Adrenal gland (tissue), 12 donors: Measurements from ENCODE around the gene KYAT1. TPM values are rescaled to one million over a fixed set of nuclear protein-coding genes. Genes with fewer than 3 reads are reported as not detected.
A peak's percentile ranks its signal among the peaks of the same experiment; 100 is the strongest.
"Not testable (repeated sequence)": the region's sequence is repeated elsewhere in the genome, so short reads cannot be mapped to it uniquely, and the experiment has no call there.

Experiments used
- DNase-seq, 7 donors: peaks; one replicate each; pipeline ENCODE4 v3.0.0-alpha.2; 2019 to 2020
- H3K27ac ChIP-seq, 5 donors: fragments of 200-600 bp; sonication (generic) in 4 of 5; 1 replicate in 3 of 5; 2 replicates in 2 of 5; pipeline versions ENCODE4 v1.5.1 to v1.8.0; 2016 to 2020; ENCODE audit warnings: mild to moderate bottlenecking in 1 of 5
- H3K27me3 ChIP-seq: fragments of 200-600 bp; 2 replicates; pipeline ENCODE4 v1.8.0; 2021
- H3K36me3 ChIP-seq, 2 donors: fragments of 200-600 bp; replicated peaks in 1 of 2; 1 replicate in 1 of 2; 2 replicates in 1 of 2; pipeline versions ENCODE4 v1.5.1 to v1.8.0; 2018 to 2022
- H3K4me1 ChIP-seq, 2 donors: fragments of 200-600 bp; replicated peaks in 1 of 2; 1 replicate in 1 of 2; 2 replicates in 1 of 2; pipeline versions ENCODE4 v1.5.1 to v1.8.0; 2018 to 2021
- H3K4me3 ChIP-seq, 4 donors: fragments of 200-600 bp; sonication (generic) in 3 of 4; one replicate each; pipeline ENCODE4 v1.5.1; 2016 to 2018
- H3K9me3 ChIP-seq, 3 donors: fragments of 200-600 bp; sonication (generic) in 1 of 3; replicated peaks in 1 of 3; 1 replicate in 2 of 3; 2 replicates in 1 of 3; pipeline versions ENCODE4 v1.5.1 to v1.8.0; 2016 to 2021
- POLR2A ChIP-seq, 2 donors: fragments of 450-650 bp; IDR thresholded peaks; one replicate each; pipeline ENCODE4 v1.6.1; 2017; ENCODE audit warnings: antibody characterized with exemption in 2 of 2, mild to moderate bottlenecking in 2 of 2, moderate library complexity in 1 of 2
- WGBS, 4 donors: extraction: QIAGEN DNeasy Blood & Tissue Kit in 2 of 4; methylation state at CpG; one replicate each; pipeline versions ENCODE4 v1.1.5 to v1.1.7; 2013 to 2017; 5-methylcytosine and 5-hydroxymethylcytosine counted together
- intact Hi-C, 2 donors: fragments of 100-400 bp; cut with DNase I; formaldehyde crosslinking; loops; one replicate each; pipeline versions ENCODE4 v1.14.1 to v1.15.0; 2022 to 2023
- polyA plus RNA-seq, 3 donors: library from polyadenylated mRNA; stranded (reverse); fragments of 200-250 nt in 2 of 3; fragments of 350-450 nt in 1 of 3; fragmentation: Illumina TruSeq in 1 of 3; extraction: RNeasy Lipid Tissue Mini Kit (QIAGEN cat#74804) in 1 of 3; gene quantifications; one replicate each; pipeline ENCODE4 v1.2.3, GENCODE V29; 2013 to 2014
- total RNA-seq, 9 donors: library from RNA; depleted of rRNA in 4 of 9; stranded (reverse); fragments of >200 nt in 4 of 9; fragments of 120-200 nt in 1 of 9; fragmentation: NEBNext Ultra II Directional in 1 of 9; extraction: Animal tissue kit (Norgen Biotek cat#: 25700) in 1 of 9; gene quantifications; one replicate each; pipeline versions ENCODE4 v1.1.0 to v1.2.4, GENCODE V29; 2013 to 2023
- TF ChIP-seq, protein P1 (sequence below), 6 experiments: fragments of 450-650 bp in 4 of 6; fragments of 200-600 bp in 2 of 6; sonication (generic) in 1 of 6; IDR thresholded peaks; 1 replicate in 5 of 6; 2 replicates in 1 of 6; pipeline versions ENCODE4 v1.5.1 to v1.8.0; 2016 to 2021; ENCODE audit warnings: antibody characterized with exemption in 6 of 6, mild to moderate bottlenecking in 2 of 6, moderate library complexity in 1 of 6
- donor health status: healthy with polysubstance abuse.
- donor health status: Bipolar disorder and iron deficiency.
- donor health status: DM: yes; HTN: yes; CAD: no.
- donor health status: DM: no; HTN: no; CAD: no.
- donor health status: DM: no; HTN: no; CAD: no.
- donor health status: DM: yes; HTN: yes; CAD: no.

Gene KYAT1
- total and polyA plus RNA-seq, 12 donors, result 3.5 to 10.3 (median 7.2) TPM

DNA sequence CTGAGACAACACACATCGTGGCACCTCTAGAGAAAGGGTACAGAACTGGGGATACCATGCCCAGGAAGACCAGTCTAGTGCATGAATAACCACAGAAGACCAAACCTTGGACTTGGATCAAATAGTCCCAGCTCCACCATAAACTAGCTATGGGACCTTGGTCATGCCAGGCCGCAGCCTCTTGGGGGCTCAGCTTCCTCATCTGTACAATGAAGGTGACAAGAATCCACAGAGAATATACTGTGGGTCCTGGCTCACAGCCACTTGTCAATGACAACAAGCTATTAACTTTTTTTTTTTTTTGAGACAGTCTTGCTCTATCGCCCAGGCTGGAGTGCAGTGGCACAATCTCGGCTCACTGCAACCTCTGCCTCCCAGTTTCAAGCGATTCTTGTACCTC is 3.9 kb downstream of the KYAT1 start:
- Histone ChIP-seq H3K36me3 (no peaks in the 10 kb centered on the region), H3K9me3 (no peaks in the 10 kb centered on the region), H3K4me1 (peaks cover 0 to 6% of the 10 kb centered on the region in 2 donors), H3K27ac (no peak overlapping the region), H3K4me3 (no peak overlapping the region), H3K27me3 (no peaks in the 10 kb centered on the region)
- no peak for DNase-seq
- 80 to 88% (median 86%) methylated on average over 5 of the region's 5 CpGs for WGBS, 4 donors
- TF ChIP-seq, protein P1, sequence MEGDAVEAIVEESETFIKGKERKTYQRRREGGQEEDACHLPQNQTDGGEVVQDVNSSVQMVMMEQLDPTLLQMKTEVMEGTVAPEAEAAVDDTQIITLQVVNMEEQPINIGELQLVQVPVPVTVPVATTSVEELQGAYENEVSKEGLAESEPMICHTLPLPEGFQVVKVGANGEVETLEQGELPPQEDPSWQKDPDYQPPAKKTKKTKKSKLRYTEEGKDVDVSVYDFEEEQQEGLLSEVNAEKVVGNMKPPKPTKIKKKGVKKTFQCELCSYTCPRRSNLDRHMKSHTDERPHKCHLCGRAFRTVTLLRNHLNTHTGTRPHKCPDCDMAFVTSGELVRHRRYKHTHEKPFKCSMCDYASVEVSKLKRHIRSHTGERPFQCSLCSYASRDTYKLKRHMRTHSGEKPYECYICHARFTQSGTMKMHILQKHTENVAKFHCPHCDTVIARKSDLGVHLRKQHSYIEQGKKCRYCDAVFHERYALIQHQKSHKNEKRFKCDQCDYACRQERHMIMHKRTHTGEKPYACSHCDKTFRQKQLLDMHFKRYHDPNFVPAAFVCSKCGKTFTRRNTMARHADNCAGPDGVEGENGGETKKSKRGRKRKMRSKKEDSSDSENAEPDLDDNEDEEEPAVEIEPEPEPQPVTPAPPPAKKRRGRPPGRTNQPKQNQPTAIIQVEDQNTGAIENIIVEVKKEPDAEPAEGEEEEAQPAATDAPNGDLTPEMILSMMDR (IDR thresholded peaks at IDR 0.05), result no peak
- no peak for TF ChIP-seq POLR2A (IDR thresholded peaks at IDR 0.05)
- intact Hi-C loops, result no loop called here

- H3K27me3 ChIP-seq, H3K27ac ChIP-seq, H3K4me1 ChIP-seq, H3K4me3 ChIP-seq, H3K36me3 ChIP-seq, DNase-seq, intact Hi-C loops, H3K9me3 ChIP-seq: not testable (repeated sequence)
- WGBS, 4 donors, result 83 to 90% (median 86%) methylated on average over 7 of the region's 7 CpGs
These were observed 10.8 kb downstream of the KYAT1 start for GRCh38 chr9:128870941-128871265.

DNA sequence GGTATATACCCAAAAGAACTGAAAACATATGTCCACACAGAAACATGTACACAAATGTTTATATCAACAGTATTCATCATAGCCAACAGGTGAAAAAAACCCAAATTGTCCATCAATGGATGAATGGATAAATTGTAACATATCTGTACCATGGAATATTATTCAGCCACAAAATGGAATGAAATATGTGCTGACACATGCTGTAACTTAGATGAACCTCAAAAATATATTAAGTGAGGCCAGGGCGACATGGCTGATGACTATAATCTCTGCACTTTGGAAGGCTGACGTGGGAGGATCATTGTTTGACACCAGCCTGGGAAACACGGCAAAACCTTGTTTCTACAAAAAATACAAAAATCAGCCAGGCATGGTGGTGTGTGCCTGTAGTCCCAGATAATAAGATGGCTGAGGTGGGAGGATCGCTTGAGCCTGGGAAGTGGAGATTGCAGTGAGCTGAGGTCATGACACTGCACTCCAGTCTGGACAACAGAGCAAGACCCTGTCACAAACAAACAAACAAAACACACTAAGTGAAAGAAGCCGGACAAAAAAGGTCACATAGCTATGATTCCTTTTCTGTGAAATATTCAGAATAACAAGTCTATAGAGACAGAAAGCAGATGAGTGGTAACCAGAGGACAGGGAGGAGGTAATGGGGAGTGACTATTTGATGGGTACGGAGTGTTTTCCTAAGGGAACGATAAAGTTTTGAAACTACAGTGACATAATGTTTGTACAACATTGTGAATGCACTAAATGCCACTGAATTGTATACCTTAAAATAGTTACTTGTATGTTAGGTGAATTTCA is 11.4 kb downstream of the KYAT1 start:
- Histone ChIP-seq H3K36me3 (no peaks in the 10 kb centered on the region), H3K4me3 (no peak overlapping the region), H3K4me1 (no peaks in the 10 kb centered on the region), H3K9me3 (no peaks in the 10 kb centered on the region), H3K27ac (no peak overlapping the region), H3K27me3 (no peaks in the 10 kb centered on the region)
- intact Hi-C loops, result no loop called here
- no peak for DNase-seq
- no peak for TF ChIP-seq POLR2A (IDR thresholded peaks at IDR 0.05)
- TF ChIP-seq, protein P1 (IDR thresholded peaks at IDR 0.05), result no peak
- 78 to 86% (median 81%) methylated on average over 7 of the region's 7 CpGs for WGBS, 4 donors

DNA sequence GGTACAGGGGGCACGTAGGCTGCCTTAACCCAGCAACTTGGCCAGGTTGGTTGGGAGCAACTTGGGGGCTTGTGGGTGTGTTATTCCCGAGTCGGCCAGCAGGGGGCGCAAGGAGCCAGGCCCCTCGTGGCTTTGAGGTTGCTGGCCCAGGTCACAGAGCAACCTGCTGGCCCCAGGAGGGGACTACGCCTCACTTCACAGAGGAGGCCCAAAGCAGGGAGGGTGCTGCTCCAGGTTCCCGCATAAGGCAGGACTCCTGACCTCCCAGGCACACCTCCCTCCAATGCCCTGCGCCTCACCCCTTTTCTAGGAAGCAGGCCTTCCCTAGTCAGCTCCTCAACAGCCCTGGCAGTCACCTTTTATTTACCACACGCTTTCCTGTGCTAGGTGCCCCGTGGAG is 18.1 kb downstream of the KYAT1 start:
- intact Hi-C loops, result loop anchor here (2.0 to 5.0 kb wide), 2 partner anchors 63 to 64 kb away; no protein-coding TSS in a partner anchor
- no peaks in the 10 kb centered on the region for H3K27me3 ChIP-seq

More for the DNA sequence above, 18.1 kb downstream of the KYAT1 start:
- Histone ChIP-seq H3K4me3 (no peak overlapping the region), H3K27ac (no peak overlapping the region), H3K9me3 (no peaks in the 10 kb centered on the region), H3K4me1 (no peaks in the 10 kb centered on the region), H3K36me3 (no peaks in the 10 kb centered on the region)
- no peak for TF ChIP-seq POLR2A (IDR thresholded peaks at IDR 0.05)
- TF ChIP-seq, protein P1 (IDR thresholded peaks at IDR 0.05), result peak; percentile 90 to 99 (median 94)
- DNase-seq, result peak; percentile 62 to 82 (median 74)
- WGBS, 4 donors, result 24 to 50% (median 36%) methylated on average over 5 to 10 of the region's 10 CpGs
